Stimulated activated CD4-positive, alpha-beta T cell treated with anti-CD3 and anti-CD28 coated beads, Interleukin-12 subunit alpha, Interleukin-12 subunit beta, amount 100 ng/mL, for 48 hours (primary cell): ENCODE results near the gene ZNF462.

ENCODE experiments used
- DNase-seq, 3 donors: peaks; one replicate each; pipeline ENCODE4 v3.0.0-alpha.2; 2020; ENCODE audit warnings: low read depth in 2 of 3, low spot score in 1 of 3

The ZNF462 gene

GRCh38 chr9:106993603-106994002, 130.6 kb downstream of the ZNF462 start:
- DNase-seq = no peak

DNA sequence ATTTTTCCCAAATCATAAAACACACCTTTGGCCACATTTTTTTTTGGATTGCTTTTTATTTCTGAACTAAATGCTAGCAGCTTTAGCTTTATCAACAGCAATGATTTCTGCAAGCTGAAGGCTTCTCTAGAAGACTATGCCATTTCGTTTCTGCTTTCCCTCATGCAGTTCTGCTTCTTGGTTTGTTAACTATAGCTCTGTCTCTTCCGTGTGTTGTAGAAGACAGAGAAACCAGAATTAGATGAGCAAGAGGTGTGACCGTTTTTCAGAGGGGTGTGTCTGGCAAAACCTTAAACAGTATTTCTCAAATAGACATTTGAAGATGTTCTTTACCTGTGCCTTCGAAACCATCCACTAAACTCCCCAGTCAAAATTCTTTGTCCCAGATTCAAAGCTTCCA, 131.5 kb downstream of the ZNF462 start:
- no peak for DNase-seq

DNA sequence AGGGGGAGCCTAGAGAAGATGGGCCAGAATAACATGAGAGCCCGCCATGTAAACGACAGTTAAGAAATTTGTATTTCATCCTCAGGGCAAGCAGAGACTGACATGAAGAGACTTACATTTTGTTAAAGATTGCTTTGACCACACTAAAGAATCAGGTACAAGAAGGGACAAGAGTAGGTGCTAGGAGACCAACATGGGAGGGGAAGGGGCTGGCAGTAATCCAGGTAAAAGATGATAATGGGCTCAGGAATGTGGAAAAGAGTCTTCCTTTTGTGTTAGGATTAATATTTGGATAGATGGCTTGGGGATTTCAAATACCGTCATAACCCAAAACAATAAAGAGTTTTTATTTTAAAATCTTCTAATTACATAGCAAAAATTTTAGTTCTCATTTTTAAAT, 137.3 kb downstream of the ZNF462 start:
- no peak for DNase-seq

GRCh38 chr9:107005201-107005600, 142.2 kb downstream of the ZNF462 start:
- DNase-seq = no peak

DNA sequence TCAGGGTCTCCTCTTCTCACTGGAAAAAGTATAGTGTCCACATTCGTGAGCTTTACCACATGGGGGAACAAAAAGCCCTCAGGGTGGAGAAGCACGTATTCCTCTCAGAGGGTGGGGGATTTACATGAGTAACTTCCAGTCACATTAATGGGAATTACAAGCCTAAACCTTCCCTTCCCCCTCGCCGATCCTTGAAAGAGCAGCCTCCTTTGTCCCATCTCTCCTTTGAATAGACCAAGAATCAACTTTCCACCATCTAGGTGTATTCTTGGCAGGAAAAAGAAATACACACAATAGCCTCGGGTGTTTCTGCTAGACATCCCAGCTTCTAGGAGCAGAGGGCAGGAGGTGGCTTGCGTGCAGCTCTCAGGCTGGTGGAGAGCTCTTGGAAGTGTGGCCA, 144.4 kb downstream of the ZNF462 start:
- no peak for DNase-seq

DNA sequence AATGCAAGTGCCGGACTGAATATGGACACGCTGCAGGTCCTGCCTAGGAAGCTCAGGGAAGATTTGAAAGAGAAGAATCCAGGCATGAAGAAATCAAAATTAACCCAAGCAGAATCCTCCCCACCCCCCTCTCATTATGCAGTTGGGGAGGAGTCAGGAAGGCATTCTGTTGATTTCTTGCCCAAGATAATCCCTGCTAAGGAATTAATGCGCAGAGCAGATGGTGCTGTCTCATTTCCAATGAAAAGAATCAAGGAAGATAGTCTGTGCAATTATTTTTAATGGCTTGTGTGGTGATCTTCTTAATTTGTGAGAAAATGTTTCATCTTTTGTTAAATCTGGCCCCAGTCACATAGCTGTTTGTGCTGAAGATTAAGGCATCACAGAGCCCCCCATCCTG, 145.0 kb downstream of the ZNF462 start:
- no peak for DNase-seq

DNA sequence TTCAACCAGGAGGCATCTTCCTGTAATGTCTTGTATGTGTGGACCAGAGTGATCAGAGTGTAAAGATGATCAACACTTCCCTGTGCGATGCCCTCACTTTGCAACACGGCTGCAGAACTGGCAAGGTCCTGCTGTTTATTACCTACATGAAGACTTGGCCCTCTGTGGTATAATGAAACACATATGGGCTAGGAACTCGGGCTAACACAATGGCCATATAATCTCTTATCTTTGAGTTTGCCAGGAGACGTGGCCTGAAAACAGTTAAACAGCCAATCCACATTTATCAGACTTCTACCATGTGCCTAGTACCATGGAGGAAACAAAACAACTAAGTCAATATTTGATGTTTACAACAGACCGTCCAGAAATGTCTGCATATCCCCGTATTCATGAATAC, 145.5 kb downstream of the ZNF462 start:
- DNase-seq = no peak

GRCh38 chr9:107016383-107016782, 153.4 kb downstream of the ZNF462 start:
- DNase-seq = no peak

- no peak for DNase-seq
Measured at GRCh38 chr9:107018861-107019545, 156.0 kb downstream of the ZNF462 start.

GRCh38 chr9:107020040-107020530, 157.1 kb downstream of the ZNF462 start:
- DNase-seq = no peak

- no peak for DNase-seq
Measured at GRCh38 chr9:107024193-107024592, 161.2 kb downstream of the ZNF462 start.

DNA sequence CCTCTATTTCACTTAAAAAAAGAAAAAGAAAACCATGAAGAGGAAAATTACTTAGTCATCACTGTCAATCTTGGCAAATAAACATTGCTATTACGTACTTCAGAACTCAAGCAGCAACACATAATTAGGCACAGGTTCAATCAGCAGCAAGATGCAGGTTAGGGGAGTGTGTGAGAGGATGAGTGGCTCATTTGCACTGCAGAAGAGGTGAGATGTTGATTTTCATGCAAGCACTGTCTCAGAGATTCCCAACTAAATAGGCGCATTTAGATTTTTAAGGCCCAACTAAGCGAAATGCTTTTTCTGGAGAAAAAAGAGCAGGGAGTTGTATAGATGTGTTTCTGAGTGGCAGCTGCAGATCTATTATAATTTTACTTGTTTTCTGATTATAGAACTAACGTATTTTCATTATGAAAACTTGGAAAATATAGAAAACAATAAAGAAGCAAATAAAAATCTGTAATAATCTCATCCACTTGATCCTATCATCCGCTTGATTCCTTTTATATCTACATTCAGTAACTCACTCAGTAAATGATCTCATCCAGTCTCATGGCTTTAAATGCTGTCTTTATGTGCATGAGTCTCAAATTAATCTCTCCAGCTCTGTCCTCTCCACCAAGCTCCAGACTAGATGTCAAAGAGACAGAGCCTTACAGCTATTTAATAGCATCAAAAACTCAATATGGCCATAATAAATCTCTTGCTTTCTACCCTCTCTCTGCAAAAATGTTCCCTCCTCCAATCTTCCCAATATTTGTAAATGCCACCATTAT, 162.5 kb downstream of the ZNF462 start:
- no peak for DNase-seq

DNA sequence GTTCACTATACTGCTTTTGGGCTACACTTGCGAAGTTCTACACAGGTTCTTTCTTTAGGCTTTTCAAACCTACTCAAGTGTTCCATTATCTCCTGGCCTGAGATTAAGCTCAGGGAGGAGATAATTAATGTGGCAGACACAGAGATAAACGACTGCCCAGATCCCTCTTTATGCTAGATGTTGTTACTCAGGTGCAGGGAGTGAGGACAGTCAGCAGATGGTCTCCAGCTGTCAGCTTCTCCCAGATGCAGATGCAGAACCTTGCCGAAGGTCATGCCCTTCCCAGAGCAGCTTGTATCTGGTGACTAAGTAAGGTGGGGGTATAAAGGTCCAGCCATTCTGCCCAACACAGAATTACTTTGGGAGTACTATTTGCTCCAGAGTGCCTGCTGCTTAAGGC, 166.2 kb downstream of the ZNF462 start:
- DNase-seq = no peak

- DNase-seq = no peak
Measured at GRCh38 chr9:107033966-107034365, 171.0 kb downstream of the ZNF462 start.

- no peak for DNase-seq
Measured at GRCh38 chr9:107034831-107035230, 171.9 kb downstream of the ZNF462 start.

DNA sequence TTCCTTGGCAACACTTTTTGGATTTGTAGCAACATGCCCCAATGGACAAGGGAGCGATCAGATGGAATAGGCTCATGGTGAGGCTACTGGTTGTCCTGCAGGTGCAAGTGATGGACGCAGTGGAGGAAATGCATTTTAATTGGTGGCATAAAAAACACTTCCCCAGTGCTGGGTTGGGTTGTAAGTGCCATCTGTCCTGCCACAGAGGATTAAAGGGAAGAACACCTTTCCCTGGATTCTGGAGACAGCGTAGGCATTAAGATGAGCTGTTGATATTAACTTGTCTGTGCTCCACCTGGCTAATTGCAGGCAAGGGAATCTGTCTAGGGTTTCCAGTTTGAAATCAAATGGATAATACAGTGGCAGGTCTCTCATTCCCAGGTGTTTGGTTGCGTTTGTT, 173.4 kb downstream of the ZNF462 start:
- no peak for DNase-seq

GRCh38 chr9:107039542-107039941, 176.6 kb downstream of the ZNF462 start:
- DNase-seq = no peak

- DNase-seq = no peak
Measured at GRCh38 chr9:107042606-107043005, 179.6 kb downstream of the ZNF462 start.

DNA sequence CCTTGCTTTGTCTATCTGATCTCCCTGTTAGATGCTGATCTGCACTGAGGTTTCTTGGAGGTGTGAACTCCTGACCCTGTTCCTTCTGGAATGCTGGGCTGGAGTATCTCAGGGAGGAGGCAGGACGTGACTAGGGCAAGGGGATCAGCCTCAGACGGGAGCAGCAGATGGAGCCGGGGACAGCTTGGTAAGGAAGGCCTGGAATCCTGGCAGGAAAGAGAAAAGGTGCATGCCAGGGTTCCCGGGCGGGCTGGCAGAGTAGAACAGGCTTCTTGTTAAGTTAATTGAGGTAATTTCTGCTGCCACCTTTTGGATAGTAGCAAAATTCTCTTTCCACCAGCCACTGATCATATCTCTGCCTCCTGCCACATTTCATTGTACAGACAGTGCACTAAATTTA, 180.9 kb downstream of the ZNF462 start:
- no peak for DNase-seq

DNA sequence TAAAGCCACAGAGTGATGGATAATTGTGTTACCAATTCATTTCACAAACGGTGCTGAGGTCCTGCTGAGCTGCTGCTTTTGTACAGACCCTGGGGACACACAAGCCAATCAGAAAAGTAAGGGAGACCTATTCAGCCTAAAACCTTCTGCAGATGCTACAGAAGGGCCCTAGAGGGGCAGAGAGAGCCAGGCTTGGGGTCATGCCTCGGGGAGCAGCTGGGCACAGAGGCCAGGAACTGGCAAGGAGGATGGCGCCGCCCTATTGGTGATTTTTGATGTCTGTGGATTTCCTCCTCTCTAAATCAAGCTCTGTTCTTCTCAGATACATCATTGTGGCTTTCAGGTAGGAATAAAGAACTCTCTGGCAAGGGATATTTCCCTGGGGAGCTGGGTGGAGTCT, 181.9 kb downstream of the ZNF462 start:
- peak in 1 of 3 donors; percentile 1 for DNase-seq

DNA sequence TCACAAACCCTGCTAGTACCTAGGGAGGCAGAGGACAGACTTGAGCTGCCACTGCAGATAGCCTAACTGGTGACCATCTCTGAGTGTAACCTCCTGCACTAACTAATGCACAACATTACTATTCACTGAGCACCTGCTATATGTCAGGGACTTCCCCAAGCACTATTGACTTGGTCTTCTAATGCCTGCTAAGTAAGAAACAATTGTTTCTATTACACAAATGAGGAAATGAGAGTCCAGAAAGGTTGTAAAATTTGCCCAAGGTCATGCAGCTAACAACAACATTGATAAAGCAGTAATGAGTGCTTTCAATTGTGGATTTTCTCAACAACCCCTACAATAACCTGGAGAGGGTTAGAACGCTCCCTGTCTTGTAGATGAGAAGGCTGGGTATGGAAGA, 183.7 kb downstream of the ZNF462 start:
- no peak for DNase-seq

DNA sequence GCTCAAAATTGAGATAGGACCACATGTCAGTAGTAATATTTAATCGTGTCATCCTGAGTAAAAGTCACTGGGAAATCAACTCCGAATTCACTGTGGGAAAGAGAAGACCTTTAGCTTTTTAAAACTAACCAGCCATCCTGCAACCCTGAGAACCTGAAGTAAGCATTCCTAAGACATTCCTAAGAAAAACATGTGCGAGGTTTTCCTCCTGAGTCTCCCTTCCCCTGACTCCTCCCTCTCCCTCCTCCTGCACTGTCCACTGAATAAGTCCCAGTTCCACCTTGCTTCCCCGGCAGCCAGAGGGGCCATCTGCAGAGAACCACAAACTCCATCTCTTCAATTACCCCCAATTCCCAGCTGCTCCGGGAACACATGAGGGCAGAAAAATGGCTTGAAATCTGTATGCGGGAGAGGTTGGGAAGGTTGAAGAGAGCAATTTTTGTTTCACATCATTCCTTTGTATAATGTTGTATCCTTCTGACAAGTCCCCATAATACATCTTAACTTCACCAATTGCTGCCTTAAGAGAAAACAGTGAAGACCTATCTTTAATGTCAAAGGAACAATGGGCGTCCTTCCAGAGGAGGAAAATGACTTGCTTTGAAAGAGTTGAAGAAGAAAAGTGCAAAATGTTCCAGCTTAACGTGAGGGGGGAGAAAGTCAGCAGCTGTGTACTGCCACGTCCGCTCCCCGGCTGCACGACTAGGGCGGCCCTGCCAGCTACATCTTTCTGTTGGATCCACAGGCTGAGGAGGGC, 186.3 kb downstream of the ZNF462 start:
- DNase-seq = no peak
